ENCODE results near the gene WDTC1.

WDTC1 gene

GRCh38 chr1:27338751-27339150, 104.3 kb downstream of the WDTC1 start:
- no peak for DNase-seq

- DNase-seq = no peak
Measured at GRCh38 chr1:27339213-27339612, 104.8 kb downstream of the WDTC1 start.

GRCh38 chr1:27341525-27342252, 107.3 kb downstream of the WDTC1 start, which contains the start of gene SYTL1:
SYTL1 (plus strand) TSS chr1:27342022; CDS start chr1:27345335, 3,313 bp downstream.
- peak; percentile 49 to 53 for DNase-seq

GRCh38 chr1:27342391-27342777, 108.0 kb downstream of the WDTC1 start:
- peak in 1 of 2 experiments; percentile 36 for DNase-seq

GRCh38 chr1:27342778-27343638, 108.6 kb downstream of the WDTC1 start:
- peak; percentile 75 to 81 for DNase-seq

GRCh38 chr1:27343639-27344025, 109.2 kb downstream of the WDTC1 start:
- no peak for DNase-seq

- DNase-seq = no peak
Measured at GRCh38 chr1:27345272-27345671, 110.8 kb downstream of the WDTC1 start.

GRCh38 chr1:27346357-27346756, 111.9 kb downstream of the WDTC1 start:
- no peak for DNase-seq

GRCh38 chr1:27346991-27347624, 112.7 kb downstream of the WDTC1 start:
- no peak for DNase-seq

GRCh38 chr1:27348861-27349783, 114.7 kb downstream of the WDTC1 start:
- no peak for DNase-seq

- DNase-seq = no peak
Measured at GRCh38 chr1:27349784-27350662, 115.6 kb downstream of the WDTC1 start.

GRCh38 chr1:27350663-27351540, 116.5 kb downstream of the WDTC1 start:
- no peak for DNase-seq

- no peak for DNase-seq
Measured at GRCh38 chr1:27351541-27352107, 117.2 kb downstream of the WDTC1 start.

GRCh38 chr1:27353166-27353565, 118.7 kb downstream of the WDTC1 start:
- DNase-seq = no peak

- DNase-seq = no peak
Measured at GRCh38 chr1:27353629-27354028, 119.2 kb downstream of the WDTC1 start.

- no peak for DNase-seq
Measured at GRCh38 chr1:27355683-27356082, 121.3 kb downstream of the WDTC1 start.

GRCh38 chr1:27356277-27356618, 121.8 kb downstream of the WDTC1 start:
- no peak for DNase-seq

GRCh38 chr1:27356619-27357280, 122.3 kb downstream of the WDTC1 start:
- no peak for DNase-seq

GRCh38 chr1:27357281-27358037, 123.0 kb downstream of the WDTC1 start:
- DNase-seq = peak; percentile 76 to 77
